Fibroblast of the aortic adventitia (primary cell): Measurements from ENCODE around the gene SF3A2. TPM values are rescaled to one million over a fixed set of nuclear protein-coding genes. Genes with fewer than 3 reads are reported as not detected.

ENCODE experiments used
- DNase-seq: peaks from one replicate; pipeline ENCODE4 v3.0.0-alpha.2; 2010; ENCODE audit warnings: low read depth
- H3K4me3 ChIP-seq: 2 replicates; pipeline ENCODE4 v1.5.1; 2011; ENCODE audit warnings: low read depth, mild to moderate bottlenecking, control low read depth, low read length, moderate library complexity
- CTCF ChIP-seq: IDR thresholded peaks from 2 replicates; pipeline ENCODE4 v1.5.1; 2011; ENCODE audit warnings: mild to moderate bottlenecking, low read length, control low read depth, inconsistent platforms; ENCODE audit not compliant: insufficient read depth
- total RNA-seq: library from RNA; depleted of rRNA; stranded (reverse); fragments of >200 nt; gene quantifications from 2 replicates; pipeline ENCODE4 v1.2.3, GENCODE V29; 2012; ENCODE audit warnings: low replicate concordance

SF3A2 gene
- total RNA-seq, 1 donor = 29.6 TPM

GRCh38 chr19:2234996-2235380 lies 1.6 kb upstream of the SF3A2 start:
- TF ChIP-seq CTCF = no peak
- DNase-seq = no peak

DNA sequence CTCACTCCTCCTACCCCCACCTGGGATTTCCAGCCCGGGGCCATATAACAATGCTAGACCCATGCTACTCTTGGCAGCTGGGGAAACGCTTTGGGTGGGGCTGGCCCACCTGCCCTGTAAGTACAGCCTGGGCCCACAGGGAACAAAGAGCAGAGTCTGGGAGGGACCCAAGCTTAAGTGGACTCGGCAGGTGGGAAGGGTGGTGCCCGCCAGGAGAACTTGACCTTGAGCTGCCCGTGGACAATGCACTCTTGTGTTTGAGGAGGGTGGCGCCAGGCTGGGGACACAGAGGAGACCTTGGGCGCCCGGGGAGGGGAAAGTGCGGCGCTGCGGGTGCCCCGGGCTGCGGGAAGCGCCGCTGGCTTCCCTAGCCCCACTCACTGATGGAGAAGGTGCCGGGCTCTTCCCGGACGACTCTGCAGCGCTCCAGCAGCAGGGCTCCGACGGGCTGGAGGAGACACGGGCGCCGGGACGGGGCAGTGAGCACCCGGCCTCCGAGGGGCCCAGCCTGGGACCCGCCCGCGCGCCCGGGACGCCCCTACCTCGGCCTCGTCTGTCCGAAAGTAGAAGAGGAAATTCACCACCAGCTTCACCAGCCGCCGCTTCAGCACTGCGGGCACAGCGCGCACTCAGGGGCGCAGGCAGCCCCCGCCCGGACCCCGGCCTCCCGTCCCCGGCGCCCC lies 1.1 kb upstream of the SF3A2 start:
- peak overlapping the region; percentile 84 for H3K4me3 ChIP-seq
- DNase-seq = no peak
- no peak for TF ChIP-seq CTCF

More at GRCh38 chr19:2234996-2235380, 1.6 kb upstream of the SF3A2 start:
- peak overlapping the region; percentile 84 for H3K4me3 ChIP-seq

GRCh38 chr19:2236064-2236313 lies 635 bp upstream of the SF3A2 start:
- peak overlapping the region; percentile 84 for H3K4me3 ChIP-seq
- TF ChIP-seq CTCF = no peak
- no peak for DNase-seq

GRCh38 chr19:2237051-2237868 lies 636 bp downstream of the SF3A2 start:
- no peak for DNase-seq
- TF ChIP-seq CTCF = no peak
- H3K4me3 ChIP-seq = peak overlapping the region; percentile 84

DNA sequence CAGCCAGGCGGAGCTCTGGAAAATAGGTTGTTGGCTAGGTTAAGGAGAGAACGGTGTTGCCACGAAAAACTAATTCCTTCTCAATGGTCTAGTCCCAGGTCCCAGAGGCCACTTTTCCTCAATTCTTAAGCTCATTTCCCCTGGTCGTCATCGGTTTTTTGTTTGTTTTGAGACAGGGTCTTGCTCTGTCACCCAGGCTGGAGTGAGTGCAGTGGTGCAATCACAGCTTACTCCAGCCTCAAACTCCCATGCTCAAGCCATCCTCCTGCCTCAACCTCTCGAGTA lies 1.2 kb downstream of the SF3A2 start:
- H3K4me3 ChIP-seq = peak overlapping the region; percentile 84
- TF ChIP-seq CTCF = no peak
- DNase-seq = no peak

- no peak for DNase-seq
- no peak for TF ChIP-seq CTCF
- peak overlapping the region; percentile 69 for H3K4me3 ChIP-seq
Measured at GRCh38 chr19:2239173-2239572, 2.5 kb downstream of the SF3A2 start.
